C4-2B (cell line): ENCODE results near the gene CNTN4.

ENCODE experiments used
- H3K27ac ChIP-seq: fragments of 450-650 bp; 2 replicates; pipeline ENCODE4 v1.5.1; 2017
- CTCF ChIP-seq: fragments of 450-650 bp; conservative IDR thresholded peaks from 2 replicates; pipeline ENCODE4 v1.5.1; 2017; ENCODE audit warnings: mild to moderate bottlenecking
- ZFX ChIP-seq: fragments of 450-650 bp; IDR thresholded peaks from 2 replicates; pipeline ENCODE4 v1.6.1; 2017

The CNTN4 gene

GRCh38 chr3:3085782-3086181 lies 987.1 kb downstream of the CNTN4 start:
- H3K27ac ChIP-seq, result no peak overlapping the region
- TF ChIP-seq ZFX, result no peak
- TF ChIP-seq CTCF, result no peak

- no peak overlapping the region for H3K27ac ChIP-seq
- TF ChIP-seq ZFX, result no peak
- no peak for TF ChIP-seq CTCF
These were observed 987.6 kb downstream of the CNTN4 start for GRCh38 chr3:3086239-3086638.

- TF ChIP-seq ZFX (no peak), CTCF (no peak)
- H3K27ac ChIP-seq, result no peak overlapping the region
These were observed 988.6 kb downstream of the CNTN4 start for GRCh38 chr3:3087279-3087678.

GRCh38 chr3:3087716-3088465 lies 989.2 kb downstream of the CNTN4 start:
- TF ChIP-seq ZFX, result no peak
- no peak for TF ChIP-seq CTCF
- no peak overlapping the region for H3K27ac ChIP-seq

- H3K27ac ChIP-seq, result no peak overlapping the region
These were observed 990.4 kb downstream of the CNTN4 start for GRCh38 chr3:3089017-3089416.

GRCh38 chr3:3097958-3098357 lies 999.3 kb downstream of the CNTN4 start:
- TF ChIP-seq CTCF, result no peak
- no peak for TF ChIP-seq ZFX
- H3K27ac ChIP-seq, result no peak overlapping the region

More at GRCh38 chr3:3089017-3089416, 990.4 kb downstream of the CNTN4 start:
- TF ChIP-seq ZFX (no peak), CTCF (no peak)

GRCh38 chr3:3101660-3102458 lies 1003.2 kb downstream of the CNTN4 start:
- no peak for TF ChIP-seq CTCF
- TF ChIP-seq ZFX, result no peak
- no peak overlapping the region for H3K27ac ChIP-seq
